Mesenchymal stem cell (in vitro differentiated cells and primary cell): ENCODE measurements around the gene MYOM1.

Source experiments
- DNase-seq: peaks from one replicate; pipeline ENCODE4 v3.0.0-alpha.2; 2013
- H2AFZ ChIP-seq: one replicate; pipeline ENCODE4 v1.6.1; 2013; ENCODE audit warnings: low read depth, mild to moderate bottlenecking, control low read depth, inconsistent platforms, low read length, moderate library complexity
- H2AK5ac ChIP-seq: 2 replicates; pipeline ENCODE4 v1.6.1; 2013; ENCODE audit warnings: low read length, moderate library complexity, mild to moderate bottlenecking, inconsistent platforms; ENCODE audit not compliant: severe bottlenecking
- H2BK120ac ChIP-seq: one replicate; pipeline ENCODE4 v1.6.1; 2013; ENCODE audit warnings: low read depth, mild to moderate bottlenecking, inconsistent platforms, low read length, moderate library complexity
- H2BK12ac ChIP-seq, 2 experiments: one replicate each; pipeline ENCODE4 v1.6.1; 2013; ENCODE audit warnings: inconsistent platforms in 2 of 2, low read length in 2 of 2, mild to moderate bottlenecking in 2 of 2, moderate library complexity in 2 of 2, control low read depth in 1 of 2
- H2BK15ac ChIP-seq: one replicate; pipeline ENCODE4 v1.6.1; 2013; ENCODE audit warnings: mild to moderate bottlenecking, low read depth, inconsistent platforms; ENCODE audit not compliant: poor library complexity, severe bottlenecking
- H2BK5ac ChIP-seq: 2 replicates; pipeline ENCODE4 v1.6.1; 2013; ENCODE audit warnings: low read depth, mild to moderate bottlenecking, low read length, control low read depth, inconsistent platforms; ENCODE audit not compliant: poor library complexity, severe bottlenecking
- H3K14ac ChIP-seq, 2 experiments: one replicate each; pipeline ENCODE4 v1.6.1; 2013; ENCODE audit warnings: inconsistent platforms in 2 of 2, low read length in 2 of 2, control low read depth in 1 of 2, mild to moderate bottlenecking in 1 of 2, moderate library complexity in 1 of 2
- H3K18ac ChIP-seq, 2 experiments: one replicate each; pipeline ENCODE4 v1.6.1; 2013; ENCODE audit warnings: inconsistent platforms in 2 of 2, low read length in 2 of 2, control low read depth in 1 of 2, low read depth in 1 of 2, mild to moderate bottlenecking in 1 of 2
- H3K23ac ChIP-seq, 2 experiments: one replicate each; pipeline ENCODE4 v1.6.1; 2013; ENCODE audit warnings: inconsistent platforms in 2 of 2, low read length in 2 of 2, mild to moderate bottlenecking in 2 of 2, moderate library complexity in 2 of 2, control low read depth in 1 of 2
- H3K27ac ChIP-seq: 2 replicates; pipeline ENCODE4 v1.5.1; 2013; ENCODE audit warnings: mild to moderate bottlenecking, moderate library complexity, low read length, control low read depth, inconsistent platforms; ENCODE audit not compliant: poor library complexity, severe bottlenecking
- H3K27me3 ChIP-seq, 2 experiments: 2 replicates each; pipeline versions ENCODE4 v1.6.1 to v1.7.0; 2013; ENCODE audit warnings: low read length in 2 of 2, mild to moderate bottlenecking in 2 of 2, moderate library complexity in 2 of 2, control low read depth in 1 of 2, inconsistent platforms in 1 of 2; ENCODE audit not compliant: control insufficient read depth in 1 of 2, insufficient read depth in 1 of 2
- H3K36me3 ChIP-seq, 2 experiments: 2 replicates each; pipeline versions ENCODE4 v1.6.1 to v1.7.0; 2013; ENCODE audit warnings: low read length in 2 of 2, control low read depth in 1 of 2, inconsistent platforms in 1 of 2, low read depth in 1 of 2, mild to moderate bottlenecking in 1 of 2; ENCODE audit not compliant: insufficient read depth in 2 of 2, control insufficient read depth in 1 of 2
- H3K4ac ChIP-seq, 2 experiments: one replicate each; pipeline ENCODE4 v1.6.1; 2013; ENCODE audit warnings: inconsistent platforms in 2 of 2, low read length in 2 of 2, mild to moderate bottlenecking in 2 of 2, moderate library complexity in 2 of 2, control low read depth in 1 of 2, low read depth in 1 of 2
- H3K4me1 ChIP-seq: 2 replicates; pipeline ENCODE4 v1.6.1; 2013; ENCODE audit warnings: low read depth, low read length, control low read depth; ENCODE audit not compliant: control insufficient read depth, insufficient read depth
- H3K4me2 ChIP-seq: 2 replicates; pipeline ENCODE4 v1.6.1; 2013; ENCODE audit warnings: low read length, mild to moderate bottlenecking, inconsistent platforms; ENCODE audit not compliant: poor library complexity, severe bottlenecking
- H3K4me3 ChIP-seq, 2 experiments: 2 replicates each; pipeline versions ENCODE4 v1.5.1 to v1.7.0; 2013; ENCODE audit warnings: low read length in 2 of 2, mild to moderate bottlenecking in 2 of 2, control low read depth in 1 of 2, low read depth in 1 of 2; ENCODE audit not compliant: insufficient read depth in 1 of 2
- H3K79me1 ChIP-seq: replicated peaks from 2 replicates; pipeline ENCODE4 v1.6.1; 2013; ENCODE audit warnings: mild to moderate bottlenecking, control low read depth, low read length, inconsistent platforms; ENCODE audit not compliant: poor library complexity, severe bottlenecking
- H3K9ac ChIP-seq: 2 replicates; pipeline ENCODE4 v1.7.0; 2013; ENCODE audit warnings: mild to moderate bottlenecking, low read length, moderate library complexity
- H3K9me3 ChIP-seq: 2 replicates; pipeline ENCODE4 v1.7.0; 2013; ENCODE audit warnings: mild to moderate bottlenecking, low read length; ENCODE audit not compliant: control insufficient read depth
- H4K8ac ChIP-seq: one replicate; pipeline ENCODE4 v1.6.1; 2013; ENCODE audit warnings: inconsistent platforms, mild to moderate bottlenecking, low read length, moderate library complexity
- H4K91ac ChIP-seq: one replicate; pipeline ENCODE4 v1.6.1; 2013; ENCODE audit warnings: mild to moderate bottlenecking, low read length, inconsistent platforms
- WGBS: methylation state at CpG from one replicate; pipeline ENCODE4 v1.1.7; 2013; ENCODE audit warnings: mixed read lengths; 5-methylcytosine and 5-hydroxymethylcytosine counted together

MYOM1 gene

DNA sequence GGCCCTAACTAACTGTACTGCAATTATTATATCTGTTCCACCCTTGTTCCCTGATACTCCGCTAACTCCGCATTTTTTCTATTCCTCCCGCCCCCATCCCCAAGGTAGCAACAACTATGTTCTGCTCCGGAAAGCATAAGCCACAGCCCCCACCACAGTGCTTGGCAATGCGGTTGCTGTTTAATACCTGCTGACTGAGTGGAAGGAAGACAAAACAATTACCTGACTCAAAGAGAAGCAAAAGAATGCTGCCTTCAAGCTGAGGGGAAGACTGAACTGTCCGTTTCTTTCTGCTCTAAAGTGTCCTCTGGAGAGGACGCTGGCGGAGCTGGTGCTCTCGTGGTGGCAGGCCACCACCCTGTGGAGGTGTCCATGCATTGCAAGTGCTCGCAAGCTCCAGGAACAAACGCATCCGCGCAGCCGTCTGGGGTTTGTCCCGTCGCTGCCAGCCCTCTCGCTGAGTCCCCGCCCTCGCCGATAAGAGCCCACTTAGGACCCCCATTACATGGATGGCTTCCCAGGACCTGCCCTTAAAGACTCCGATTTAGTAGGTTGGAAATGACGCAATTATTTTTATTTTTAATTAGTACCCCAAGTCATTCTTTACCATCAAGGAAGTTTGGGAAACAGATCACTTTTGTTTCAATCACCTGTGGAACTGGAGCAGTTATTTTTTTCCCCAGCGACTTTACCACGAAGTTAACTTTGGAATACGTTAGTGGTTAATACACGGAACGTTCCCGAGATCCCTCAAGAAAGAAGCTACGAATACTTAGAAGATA is 26.3 kb upstream of the MYOM1 start:
- Histone ChIP-seq H3K23ac (no peak overlapping the region), H2AK5ac (peak overlapping the region; percentile 40), H4K8ac (no peak overlapping the region), H3K4me1 (peaks cover 1% of the 10 kb centered on the region), H3K18ac (peak overlapping the region; percentile 38 to 48), H3K9ac (peak overlapping the region; percentile 98), H2BK12ac (peak overlapping the region in 1 of 2 experiments; percentile 90), H3K14ac (peak overlapping the region in 1 of 2 experiments; percentile 71), H2BK15ac (no peak overlapping the region), H4K91ac (no peak overlapping the region), H3K27ac (peak overlapping the region; percentile 95), H3K4me2 (peak overlapping the region; percentile 86), H3K79me1 (peaks cover 5% of the 10 kb centered on the region), H3K36me3 (peaks cover 2 to 12% of the 10 kb centered on the region in 2 experiments), H2BK5ac (no peak overlapping the region), H3K4me3 (peak overlapping the region in 1 of 2 experiments; percentile 94), H3K9me3 (no peaks in the 10 kb centered on the region), H2BK120ac (no peak overlapping the region), H3K4ac (no peak overlapping the region), H3K27me3 (no peaks in the 10 kb centered on the region), H2AFZ (peak overlapping the region; percentile 98)
- WGBS: 32% methylated on average over 25 of the region's 29 CpGs
- peak; percentile 88 for DNase-seq

DNA sequence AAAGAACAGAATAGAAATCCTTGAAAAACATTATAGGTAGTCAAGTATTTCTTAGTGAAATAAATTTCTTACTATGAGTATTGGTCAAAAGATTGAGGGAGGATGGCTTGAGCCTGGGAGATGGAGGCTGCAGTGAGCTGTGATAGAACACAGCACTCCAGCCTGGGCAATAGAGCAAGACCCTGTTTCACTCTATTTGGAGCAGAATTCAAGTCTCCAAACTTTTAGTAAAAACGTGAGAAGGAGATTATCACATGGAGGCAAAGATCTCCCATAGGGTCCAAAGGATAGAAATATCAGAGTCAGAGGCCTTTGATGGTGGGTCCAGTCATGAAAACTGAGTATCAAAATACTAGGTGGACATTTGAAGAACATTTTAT is 25.4 kb upstream of the MYOM1 start:
- 100% methylated on average over 1 of the region's 1 CpG for WGBS

DNA sequence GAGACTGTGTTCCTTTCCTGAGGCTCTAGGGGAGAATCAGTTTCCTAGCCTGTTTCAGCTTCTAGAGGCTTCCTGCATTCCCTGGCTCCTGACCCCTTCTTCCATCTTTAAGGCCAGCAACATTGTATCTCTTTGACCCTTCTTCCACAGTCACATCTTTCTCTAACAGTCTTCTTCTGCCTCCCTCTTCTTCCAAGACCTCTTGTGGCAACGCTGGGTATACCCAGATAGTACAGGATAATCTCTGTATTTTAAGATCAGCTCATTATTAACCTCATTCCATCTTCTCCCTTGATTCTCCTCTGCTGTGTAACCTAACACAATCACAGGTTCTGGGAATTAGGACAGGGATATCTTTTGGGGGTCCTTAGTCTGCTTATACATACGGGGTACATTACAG is 19.0 kb upstream of the MYOM1 start:
- no peak overlapping the region for H3K4me3 ChIP-seq
- no peak for DNase-seq
- H3K36me3 ChIP-seq: no peaks in the 10 kb centered on the region
- no peak overlapping the region for H4K91ac ChIP-seq
- H3K27ac ChIP-seq: no peak overlapping the region
- no peak overlapping the region for H3K9ac ChIP-seq
- H3K9me3 ChIP-seq: no peaks in the 10 kb centered on the region
- no peak overlapping the region for H3K4me2 ChIP-seq
- H2BK120ac ChIP-seq: no peak overlapping the region
- H3K4me1 ChIP-seq: no peaks in the 10 kb centered on the region
- no peak overlapping the region for H3K4ac ChIP-seq
- no peak overlapping the region for H3K14ac ChIP-seq
- H2AK5ac ChIP-seq: no peak overlapping the region
- no peak overlapping the region for H3K23ac ChIP-seq
- no peak overlapping the region for H2BK12ac ChIP-seq
- no peaks in the 10 kb centered on the region for H3K79me1 ChIP-seq
- no peak overlapping the region for H4K8ac ChIP-seq
- no peak overlapping the region for H2BK5ac ChIP-seq
- no peak overlapping the region for H3K18ac ChIP-seq
- no peaks in the 10 kb centered on the region for H3K27me3 ChIP-seq
- H2BK15ac ChIP-seq: no peak overlapping the region
- WGBS: 85% methylated on average over 2 of the region's 2 CpGs
- no peak overlapping the region for H2AFZ ChIP-seq

More for the DNA sequence above, 25.4 kb upstream of the MYOM1 start:
- no peak overlapping the region for H2BK15ac ChIP-seq
- peak overlapping the region; percentile 95 for H3K27ac ChIP-seq
- no peak overlapping the region for H3K4me2 ChIP-seq
- H2AFZ ChIP-seq: no peak overlapping the region
- peak overlapping the region; percentile 98 for H3K9ac ChIP-seq
- H2BK12ac ChIP-seq: no peak overlapping the region
- peak overlapping the region in 1 of 2 experiments; percentile 94 for H3K4me3 ChIP-seq
- H3K4ac ChIP-seq: no peak overlapping the region
- no peak for DNase-seq
- no peaks in the 10 kb centered on the region for H3K9me3 ChIP-seq
- no peak overlapping the region for H3K14ac ChIP-seq
- no peak overlapping the region for H4K91ac ChIP-seq
- peaks cover 5% of the 10 kb centered on the region for H3K79me1 ChIP-seq
- peaks cover 2 to 8% of the 10 kb centered on the region in 2 experiments for H3K36me3 ChIP-seq
- no peak overlapping the region for H2BK120ac ChIP-seq
- H2AK5ac ChIP-seq: no peak overlapping the region
- no peaks in the 10 kb centered on the region for H3K27me3 ChIP-seq
- H3K18ac ChIP-seq: no peak overlapping the region
- no peak overlapping the region for H2BK5ac ChIP-seq
- no peak overlapping the region for H3K23ac ChIP-seq
- H3K4me1 ChIP-seq: peaks cover 1% of the 10 kb centered on the region
- no peak overlapping the region for H4K8ac ChIP-seq

DNA sequence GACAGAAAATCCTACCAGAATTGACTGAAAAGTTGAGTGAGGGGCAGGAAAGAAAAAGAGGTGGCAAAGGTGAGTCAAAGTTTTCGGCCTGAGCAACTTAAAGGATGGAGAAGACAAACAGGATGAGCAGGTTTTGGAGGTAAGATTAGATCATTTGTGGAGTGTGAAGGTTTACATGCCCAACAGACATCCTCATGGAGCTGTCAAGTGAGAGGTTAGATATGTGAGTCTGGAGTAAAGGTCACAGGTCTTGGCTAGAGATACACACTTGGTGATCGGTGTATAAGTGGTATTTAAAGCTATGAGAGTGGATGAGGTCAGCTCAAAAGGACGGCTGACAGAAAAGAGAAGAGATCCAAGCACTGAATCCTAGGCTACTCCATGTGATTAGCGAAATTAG is 16.7 kb upstream of the MYOM1 start:
- 74% methylated on average over 4 of the region's 4 CpGs for WGBS
- H3K4me1 ChIP-seq: no peaks in the 10 kb centered on the region
- H3K18ac ChIP-seq: no peak overlapping the region
- H3K9ac ChIP-seq: no peak overlapping the region
- no peak overlapping the region for H3K14ac ChIP-seq
- H3K36me3 ChIP-seq: no peaks in the 10 kb centered on the region
- no peak overlapping the region for H3K4me3 ChIP-seq
- no peak overlapping the region for H2BK12ac ChIP-seq
- no peak overlapping the region for H2AFZ ChIP-seq
- H4K8ac ChIP-seq: no peak overlapping the region
- no peak overlapping the region for H2BK120ac ChIP-seq
- no peaks in the 10 kb centered on the region for H3K27me3 ChIP-seq
- no peak for DNase-seq
- no peak overlapping the region for H3K27ac ChIP-seq
- H3K79me1 ChIP-seq: no peaks in the 10 kb centered on the region
- H2BK15ac ChIP-seq: no peak overlapping the region
- H3K4me2 ChIP-seq: no peak overlapping the region
- H2AK5ac ChIP-seq: no peak overlapping the region
- H3K9me3 ChIP-seq: no peaks in the 10 kb centered on the region
- no peak overlapping the region for H2BK5ac ChIP-seq
- no peak overlapping the region for H3K4ac ChIP-seq
- H4K91ac ChIP-seq: no peak overlapping the region
- no peak overlapping the region for H3K23ac ChIP-seq
